ENCODE data around the gene KIRREL1.

Gene KIRREL1

GRCh38 chr1:158149175-158149574 lies 155.7 kb downstream of the KIRREL1 start:
- no peak for DNase-seq
